Stimulated activated CD8-positive, alpha-beta memory T cell treated with anti-CD3 and anti-CD28 coated beads, Interleukin-15, amount 100 ng/mL, for 24 hours (primary cell): Measurements from ENCODE around the gene FYN.
"Not testable (repeated sequence)": the region's sequence is repeated elsewhere in the genome, so short reads cannot be mapped to it uniquely, and the experiment has no call there.

Experiments used
- DNase-seq: peaks from one replicate; pipeline ENCODE4 v3.0.0-alpha.2; 2020; ENCODE audit warnings: low read depth

Gene FYN

DNA sequence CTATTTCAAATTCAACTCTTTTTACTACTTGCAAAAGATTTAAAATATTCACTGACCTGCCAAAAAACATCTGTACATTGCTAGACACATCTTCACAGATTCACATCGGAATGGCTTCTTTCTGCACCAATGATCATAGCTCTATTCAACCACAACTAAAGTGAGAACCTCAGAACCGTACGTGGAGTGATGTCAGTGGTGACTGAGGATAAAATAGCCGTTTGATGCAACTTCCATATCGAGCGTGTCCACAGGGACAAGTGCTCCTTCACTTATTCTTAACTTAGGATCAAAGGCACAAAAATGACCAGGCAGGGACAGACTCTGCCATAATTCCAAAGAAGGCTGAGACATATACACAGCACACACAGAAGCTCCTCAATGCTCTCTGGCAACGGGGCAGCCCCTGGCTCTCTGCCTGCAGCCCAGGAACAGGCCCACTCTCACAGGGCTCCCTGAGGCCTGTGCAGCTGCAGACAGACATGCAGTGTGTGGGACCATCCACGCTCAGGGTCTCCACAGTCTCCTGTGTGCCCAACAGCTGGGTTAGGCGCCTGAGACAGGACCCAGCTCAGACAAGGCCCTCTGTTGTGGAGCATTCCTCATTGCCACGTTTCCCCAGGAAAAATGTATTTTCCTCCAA lies 22.8 kb downstream of the FYN start:
- DNase-seq = no peak

- DNase-seq = no peak
Observed at GRCh38 chr6:111849298-111849697, 24.0 kb downstream of the FYN start.

DNA sequence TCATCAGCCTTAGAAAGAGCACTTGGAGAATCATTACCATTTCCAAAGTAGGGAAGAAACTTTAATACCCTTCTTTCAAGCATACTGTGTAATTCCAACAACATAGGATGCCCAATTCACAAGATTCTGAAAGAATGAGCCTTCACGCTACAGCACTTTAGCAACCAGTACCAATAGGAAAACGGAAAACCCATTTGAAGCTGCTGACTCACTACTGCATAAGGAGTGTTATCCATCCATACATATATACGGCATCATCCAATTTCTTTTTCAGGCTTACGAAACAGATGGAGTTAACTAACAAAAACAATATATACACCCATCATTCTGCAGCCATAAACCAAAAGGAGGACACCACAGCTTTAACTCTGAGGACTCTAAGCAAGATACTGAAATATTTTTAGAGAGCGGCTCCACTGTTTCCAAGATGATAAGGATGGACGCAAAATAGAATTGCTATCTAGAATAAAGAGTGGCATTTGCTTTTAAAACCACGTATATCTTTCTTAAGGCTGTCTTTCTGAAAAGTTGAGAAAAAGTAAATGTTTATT lies 24.9 kb downstream of the FYN start:
- DNase-seq = no peak

DNA sequence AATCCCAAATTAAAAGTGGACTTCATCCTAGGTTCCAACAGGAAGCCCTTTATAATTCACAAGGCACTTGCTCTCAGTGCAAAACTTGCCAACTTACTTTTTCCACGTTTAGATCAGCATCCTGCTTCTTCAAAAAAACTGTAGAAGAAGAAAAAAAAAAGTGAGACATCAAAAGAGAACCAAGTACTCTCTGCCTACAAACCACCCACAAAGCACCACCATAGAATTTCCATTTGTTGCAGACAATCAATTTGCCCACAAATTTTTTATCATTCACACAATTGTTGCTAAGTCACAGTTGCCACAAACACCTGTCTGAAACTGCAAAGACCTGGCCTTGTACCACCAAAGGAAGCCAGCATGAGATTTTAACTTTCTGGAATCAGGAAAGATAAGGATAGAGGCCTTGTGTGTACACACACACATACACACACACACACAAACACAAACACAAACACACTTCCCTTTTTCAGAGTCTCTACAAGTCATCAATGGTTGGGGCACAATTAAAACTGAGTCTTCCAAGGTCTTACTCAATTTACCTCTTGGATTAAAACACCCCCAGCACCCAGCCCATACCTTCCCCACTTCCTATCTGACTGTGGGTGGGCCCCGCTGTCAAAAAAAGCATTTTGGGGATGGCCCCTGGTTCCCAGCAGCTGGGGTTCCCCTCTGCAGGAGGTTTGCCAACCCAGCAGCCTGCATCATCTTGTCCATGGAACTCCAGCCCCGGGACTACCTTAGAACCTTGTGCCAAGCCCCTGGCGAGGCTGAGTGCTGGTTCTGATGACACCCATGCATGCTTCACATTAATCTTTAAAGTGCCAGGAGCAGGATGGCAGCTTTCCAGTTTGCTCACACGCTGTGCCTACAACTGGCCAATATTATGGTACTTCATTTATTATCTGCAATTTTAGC lies 26.5 kb downstream of the FYN start:
- no peak for DNase-seq

- DNase-seq = no peak
Observed at GRCh38 chr6:111846066-111846465, 27.2 kb downstream of the FYN start.

GRCh38 chr6:111845441-111845871 lies 27.8 kb downstream of the FYN start:
- DNase-seq = no peak

- no peak for DNase-seq
Observed at GRCh38 chr6:111844921-111845320, 28.3 kb downstream of the FYN start.

DNA sequence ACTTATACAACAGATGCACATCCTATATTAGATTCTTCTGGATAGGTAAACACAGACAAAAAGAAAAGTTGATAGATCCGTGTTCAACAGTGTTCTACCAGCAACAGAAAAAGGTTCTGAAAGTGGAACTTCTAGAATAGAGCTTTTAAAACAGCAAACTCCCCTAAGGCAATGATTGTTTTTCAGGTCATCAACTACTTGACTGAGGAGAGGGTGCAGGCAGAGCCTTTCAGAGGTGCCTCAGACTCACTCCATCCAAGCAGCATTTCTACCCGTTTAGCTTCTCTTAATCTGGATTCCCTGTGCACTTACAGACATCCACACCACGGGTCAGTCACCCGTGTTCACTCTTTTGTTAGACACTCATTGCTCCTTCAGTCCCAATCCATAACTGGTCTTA lies 28.9 kb downstream of the FYN start:
- DNase-seq = no peak

GRCh38 chr6:111843347-111844147 lies 29.7 kb downstream of the FYN start:
- DNase-seq = no peak

DNA sequence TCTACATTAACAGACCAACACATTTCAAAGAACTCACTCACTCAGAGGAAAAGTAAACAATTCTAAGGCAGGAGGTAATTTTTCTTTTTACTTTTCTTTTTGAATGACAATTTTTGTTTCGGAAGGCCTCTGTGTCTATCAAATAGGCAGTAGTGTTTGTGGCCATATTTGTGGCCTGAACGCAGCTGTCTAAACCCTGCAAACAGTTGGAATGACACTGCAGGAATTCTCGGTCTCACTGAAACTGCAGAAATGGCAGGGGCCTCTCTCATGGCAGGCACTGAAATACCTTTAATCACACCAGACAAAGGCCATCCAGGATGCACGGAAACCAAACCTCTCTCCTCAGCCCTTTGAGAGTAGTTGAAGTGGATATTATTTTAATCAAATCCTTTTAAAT lies 30.4 kb downstream of the FYN start:
- no peak for DNase-seq

GRCh38 chr6:111842271-111842822 lies 30.9 kb downstream of the FYN start:
- DNase-seq = no peak

DNA sequence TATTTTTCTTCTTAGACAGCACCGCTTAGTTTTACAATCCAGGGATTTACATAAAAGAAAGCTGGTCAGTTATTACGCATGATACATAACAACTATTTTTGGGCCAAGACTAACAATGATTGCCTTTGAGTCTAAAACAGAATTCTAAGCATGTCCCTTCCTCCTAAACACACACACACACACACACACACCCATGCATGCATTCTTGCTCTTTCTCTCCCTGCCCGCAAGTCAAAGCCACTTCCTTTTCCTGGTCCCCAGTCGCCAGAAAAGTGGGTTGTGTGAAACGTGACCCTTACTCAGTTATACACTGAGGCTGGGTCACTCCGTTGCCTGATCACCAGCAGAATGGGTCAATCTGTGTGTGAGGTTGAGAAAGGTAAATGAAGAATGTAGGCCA lies 31.4 kb downstream of the FYN start:
- DNase-seq = no peak

DNA sequence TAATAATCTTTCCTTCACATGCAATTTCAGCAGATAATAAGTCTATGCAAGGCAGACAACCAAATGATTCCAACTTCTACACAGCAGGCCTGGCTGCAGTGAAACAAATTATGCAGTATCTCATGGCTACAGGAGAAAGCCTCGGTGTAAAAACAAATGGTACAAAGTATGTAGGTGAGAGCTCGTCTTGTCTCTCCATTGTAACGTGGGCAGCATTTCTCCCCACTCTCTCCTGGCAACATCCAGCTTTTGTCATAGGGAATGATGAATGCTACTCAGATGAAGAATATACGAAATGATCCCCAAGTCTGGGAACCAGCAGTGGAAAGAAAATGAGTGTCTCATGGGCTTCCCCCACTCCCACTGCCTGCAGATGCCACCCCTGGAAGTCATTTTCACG lies 32.4 kb downstream of the FYN start:
- no peak for DNase-seq

DNA sequence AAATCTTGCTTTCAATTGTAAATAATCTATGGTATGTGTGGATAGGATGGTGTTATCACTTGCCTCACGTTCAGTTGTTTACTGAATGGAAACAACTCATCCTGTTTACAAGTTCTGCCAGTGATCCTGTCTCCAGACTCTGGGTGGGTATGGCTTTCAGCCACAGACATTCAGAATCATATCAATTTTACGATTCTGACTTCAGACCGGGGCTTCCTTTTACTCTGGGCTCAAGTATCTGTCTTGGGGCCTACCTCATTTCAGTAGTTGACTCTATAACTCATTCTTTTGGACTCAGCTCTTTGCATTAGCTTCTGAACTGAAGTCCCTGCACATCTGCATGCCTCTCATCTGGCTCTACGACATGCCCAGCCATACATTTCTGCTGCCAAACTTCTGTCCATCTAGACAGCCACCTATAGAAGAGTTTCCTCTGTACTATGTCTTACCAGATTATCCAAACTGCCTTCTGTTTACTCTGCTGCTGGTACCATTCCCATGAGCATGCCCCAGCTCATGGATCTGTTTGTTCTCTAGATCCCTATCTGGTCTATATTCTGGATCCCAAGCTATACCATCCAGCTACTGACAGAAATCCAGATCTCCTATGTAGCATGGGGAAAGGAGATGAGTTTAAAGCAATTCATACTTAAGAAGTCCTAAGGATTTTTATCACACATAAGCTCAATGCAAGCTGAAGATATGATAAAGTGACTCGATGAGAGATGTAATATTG lies 34.3 kb downstream of the FYN start:
- DNase-seq = no peak

GRCh38 chr6:111837641-111838500 lies 35.4 kb downstream of the FYN start:
- no peak for DNase-seq

DNA sequence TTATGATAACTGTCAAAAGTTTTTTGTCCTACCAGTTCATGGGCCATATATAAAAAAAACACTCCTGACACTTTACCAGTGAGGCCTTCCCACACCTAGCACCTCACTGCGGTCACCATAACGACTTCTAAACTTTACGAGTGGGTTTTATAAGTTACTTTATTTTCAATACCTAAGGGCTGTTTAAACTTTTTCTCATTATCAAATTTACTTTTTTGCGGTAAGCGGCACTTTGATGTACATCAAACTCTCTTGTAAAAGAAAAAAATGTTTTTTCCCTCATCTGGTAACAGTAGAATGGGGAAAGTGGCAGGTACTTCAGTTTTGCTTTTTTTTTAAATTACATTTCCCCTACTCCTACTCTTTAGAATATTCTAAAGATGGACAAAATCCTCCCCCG lies 36.2 kb downstream of the FYN start:
- DNase-seq = no peak

DNA sequence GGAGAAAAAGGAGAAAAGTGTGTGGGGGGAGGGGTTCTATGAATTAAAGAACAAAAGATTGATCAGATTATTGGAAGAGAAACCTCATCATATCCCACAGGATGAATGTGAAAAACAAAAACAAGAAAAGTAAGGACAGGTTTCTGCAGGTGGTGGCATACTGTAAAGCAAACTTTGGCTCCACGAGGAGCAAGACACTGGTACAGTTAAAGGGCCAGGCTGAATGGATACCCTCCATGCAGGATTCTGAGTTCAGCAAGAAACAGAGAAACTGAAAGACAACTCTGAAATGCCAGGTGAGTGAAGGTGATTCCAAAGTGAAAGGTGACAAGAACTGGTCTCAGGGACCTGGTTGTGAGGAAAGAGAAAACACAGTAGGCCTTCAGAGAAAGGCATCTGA lies 37.4 kb downstream of the FYN start:
- no peak for DNase-seq

DNA sequence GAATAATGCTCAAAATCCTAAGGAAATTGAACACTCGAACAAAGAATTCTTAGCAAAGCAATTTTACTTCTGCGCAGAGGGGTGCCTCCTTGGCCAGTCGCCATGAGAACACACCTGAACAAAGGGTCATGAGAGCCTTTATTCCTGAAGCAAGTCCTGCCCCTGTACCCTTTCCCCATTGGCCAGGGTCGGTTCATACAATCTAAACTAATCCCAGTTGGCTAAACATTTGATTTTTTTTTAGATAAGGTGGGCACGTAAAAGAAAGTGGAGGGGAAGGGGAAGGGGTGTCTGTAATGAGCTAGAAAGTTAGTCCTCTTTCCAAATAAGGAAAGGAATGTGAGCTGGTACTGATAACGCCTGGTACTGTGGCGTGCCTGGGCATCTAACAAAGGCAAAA lies 37.9 kb downstream of the FYN start:
- DNase-seq = not testable (repeated sequence)

DNA sequence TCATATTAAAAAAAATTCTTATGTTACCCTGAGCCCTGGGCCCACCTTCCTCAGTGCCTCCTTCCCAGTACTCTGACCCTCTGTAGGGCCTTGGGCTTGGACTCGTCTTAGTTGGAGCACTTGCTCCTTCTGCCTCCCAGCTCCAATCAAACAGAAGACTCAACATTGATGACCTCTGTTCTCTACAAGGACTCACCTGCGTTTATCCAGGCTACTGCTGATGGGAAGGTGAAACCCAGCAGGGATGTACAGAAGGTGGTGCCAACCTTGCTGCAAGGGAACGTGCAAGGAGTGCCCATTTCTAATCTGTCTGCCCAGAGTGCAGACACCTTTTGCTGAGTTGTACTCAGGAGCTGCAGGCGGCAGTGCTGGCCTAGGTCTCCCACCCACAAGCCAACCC lies 38.9 kb downstream of the FYN start:
- no peak for DNase-seq

GRCh38 chr6:111832833-111833418 lies 40.3 kb downstream of the FYN start:
- no peak for DNase-seq
